Erythroblast (primary cell): ENCODE results near the gene KDM5C.

Source experiments
- GATA1 ChIP-seq: IDR thresholded peaks from 2 replicates; pipeline ENCODE4 v1.6.1; 2011; ENCODE audit warnings: low read depth, mild to moderate bottlenecking, control low read depth, low read length, moderate library complexity
- POLR2A ChIP-seq: IDR thresholded peaks from 2 replicates; pipeline ENCODE4 v1.6.1; 2011; ENCODE audit warnings: mild to moderate bottlenecking, low read length

GRCh38 chrX:53265771-53266574 lies 41.0 kb upstream of the KDM5C start:
- no peak for TF ChIP-seq POLR2A
- TF ChIP-seq GATA1, result no peak
